A549 (cell line): ENCODE data around the gene FAM174B. TPM values are rescaled to one million over a fixed set of nuclear protein-coding genes. Genes with fewer than 3 reads are reported as not detected.
A peak's percentile ranks its signal among the peaks of the same experiment; 100 is the strongest.

ENCODE experiments used
- ATAC-seq, 2 experiments: fragments of 200-7000 bp in 1 of 2; fragments of >200 bp in 1 of 2; cut with Nextera tagmentation in 1 of 2; cut with Tn5 transposase in 1 of 2; 3 replicates each; pipeline versions ENCODE4 v1.8.0 to v1.9.1; 2018 to 2020; ENCODE audit warnings: mild to moderate bottlenecking in 1 of 2, moderate library complexity in 1 of 2
- CTCF ChIA-PET: fragments of 300-600 bp; sonication (Branson Sonifier 250); formaldehyde crosslinking; extraction: SDS; loops from one replicate; lab custom pipeline; 2021; ENCODE audit warnings: antibody characterized with exemption, inconsistent platforms; lab: Yijun Ruan, JAX
- POLR2A ChIA-PET: fragments of 350-600 bp; formaldehyde crosslinking; extraction: SDS; loops from one replicate; lab custom pipeline; 2021; ENCODE audit warnings: antibody characterized with exemption, inconsistent platforms; lab: Yijun Ruan, JAX
- DNase-seq, 2 experiments: peaks; one replicate each; pipeline versions ENCODE4 v3.0.0 to v3.0.0-alpha.2; 2011 to 2016; ENCODE audit warnings: low read depth in 1 of 2, low spot score in 1 of 2
- FAIRE-seq: peaks from 2 replicates; lab custom pipeline; 2011; peaks lifted over from hg19 to GRCh38; lab: Jason Lieb, UNC
- H3K27ac ChIP-seq, 2 experiments: fragments of >200 bp; sonication (Bioruptor Twin); formaldehyde crosslinking; 3 replicates each; pipeline ENCODE4 v1.5.1; 2016 to 2017
- H3K4me1 ChIP-seq: fragments of >200 bp; sonication (Bioruptor Twin); formaldehyde crosslinking; 3 replicates; pipeline ENCODE4 v1.6.1; 2016
- H3K4me2 ChIP-seq: fragments of >200 bp; sonication (Bioruptor Twin); formaldehyde crosslinking; 3 replicates; pipeline ENCODE4 v1.6.1; 2016
- H3K4me3 ChIP-seq: fragments of >200 bp; sonication (Bioruptor Twin); formaldehyde crosslinking; 3 replicates; pipeline ENCODE4 v1.5.1; 2016
- H3K9me3 ChIP-seq: fragments of >200 bp; sonication (Bioruptor Twin); formaldehyde crosslinking; 3 replicates; pipeline ENCODE4 v1.6.1; 2016
- ATOH8 ChIP-seq: fragments of 250-450 bp; sonication (Bioruptor Pico); IDR thresholded peaks from 2 replicates; pipeline ENCODE4 v1.5.0; 2020; ENCODE audit warnings: low read depth, mild to moderate bottlenecking, moderate library complexity
- BCL3 ChIP-seq: fragments of >200 bp; sonication (Bioruptor Twin); formaldehyde crosslinking; IDR thresholded peaks from 3 replicates; pipeline ENCODE4 v1.6.1; 2016
- CBX2 ChIP-seq: fragments of 200-600 bp; sonication (generic); IDR thresholded peaks from 2 replicates; pipeline ENCODE4 v1.6.1; 2016; ENCODE audit warnings: low read depth, mild to moderate bottlenecking, borderline replicate concordance
- CHD2 ChIP-seq: fragments of 150-350 bp; IDR thresholded peaks from 2 replicates; pipeline ENCODE4 v1.6.1; 2014; ENCODE audit warnings: low read length; ENCODE audit not compliant: partially characterized antibody
- CTCF ChIP-seq: fragments of >200 bp; sonication (Bioruptor Twin); formaldehyde crosslinking; IDR thresholded peaks from 3 replicates; pipeline ENCODE4 v1.5.1; 2016
- EP300 ChIP-seq, 2 experiments: fragments of >200 bp; sonication (Bioruptor Twin); formaldehyde crosslinking; IDR thresholded peaks; 2 replicates in 1 of 2; 3 replicates in 1 of 2; pipeline ENCODE4 v1.6.1; 2016 to 2017
- FOSB ChIP-seq: fragments of 250-450 bp; sonication (Bioruptor Pico); IDR thresholded peaks from 2 replicates; pipeline ENCODE4 v1.5.0; 2020; ENCODE audit warnings: mild to moderate bottlenecking, moderate library complexity
- HDAC2 ChIP-seq: fragments of 200-600 bp; sonication (generic); IDR thresholded peaks from 2 replicates; pipeline ENCODE4 v1.6.1; 2016
- HMGXB4 ChIP-seq: fragments of 250-450 bp; sonication (Bioruptor Pico); IDR thresholded peaks from 2 replicates; pipeline ENCODE4 v1.5.0; 2021; ENCODE audit warnings: mild to moderate bottlenecking, moderate library complexity, borderline replicate concordance
- HOXA7 ChIP-seq: fragments of 250-450 bp; sonication (Bioruptor Pico); IDR thresholded peaks from 2 replicates; pipeline ENCODE4 v1.5.0; 2020; ENCODE audit warnings: mild to moderate bottlenecking, moderate library complexity
- RAD21 ChIP-seq, 2 experiments: fragments of >200 bp in 1 of 2; sonication (Bioruptor Twin) in 1 of 2; formaldehyde crosslinking in 1 of 2; IDR thresholded peaks in 1 of 2; conservative IDR thresholded peaks in 1 of 2; 2 replicates in 1 of 2; 3 replicates in 1 of 2; pipeline ENCODE4 v1.6.1; 2012 to 2018; ENCODE audit warnings: inconsistent platforms in 1 of 2
- RFX5 ChIP-seq: fragments of 450-650 bp; IDR thresholded peaks from 2 replicates; pipeline ENCODE4 v1.7.1; 2014; ENCODE audit warnings: antibody characterized with exemption, mild to moderate bottlenecking, moderate library complexity
- RNF2 ChIP-seq: fragments of 200-600 bp; sonication (generic); IDR thresholded peaks from 2 replicates; pipeline ENCODE4 v1.6.1; 2016; ENCODE audit warnings: low read depth, mild to moderate bottlenecking, antibody characterized with exemption, moderate library complexity, borderline replicate concordance
- SMC3 ChIP-seq: fragments of >200 bp; sonication (Bioruptor Twin); formaldehyde crosslinking; IDR thresholded peaks from 3 replicates; pipeline ENCODE4 v1.6.1; 2018; ENCODE audit warnings: inconsistent platforms
- SREBF2 ChIP-seq: fragments of 450-650 bp; IDR thresholded peaks from 2 replicates; pipeline ENCODE4 v1.6.1; 2014; ENCODE audit warnings: mild to moderate bottlenecking, moderate library complexity
- ZFP36 ChIP-seq: fragments of 450-650 bp; IDR thresholded peaks from 2 replicates; pipeline ENCODE4 v1.6.1; 2014; ENCODE audit warnings: borderline replicate concordance; ENCODE audit not compliant: partially characterized antibody
- WGBS: methylation state at CpG from one replicate; pipeline ENCODE4 v1.1.6; 2017; ENCODE audit errors: missing lambda C conversion rate; 5-methylcytosine and 5-hydroxymethylcytosine counted together
- polyA plus RNA-seq, 4 experiments: library from polyadenylated mRNA; depleted of rRNA in 3 of 4; stranded (reverse); fragments of >200 nt; fragmentation: RNase III in 1 of 4; extraction: RNeasy Plus Mini Kit Qiagen cat#74134 plus additional on column Dnase treatment in 1 of 4; gene quantifications; 2 replicates in 3 of 4; 3 replicates in 1 of 4; pipeline ENCODE4 v1.2.3, GENCODE V29; 2011 to 2017

Gene FAM174B
- polyA plus RNA-seq, 2 of the 4 experiments (the other 2 are of a cell fraction): 4.6 to 13.9 TPM

GRCh38 chr15:92687746-92688145 is 32.2 kb upstream of the FAM174B start:
- H3K27ac ChIP-seq: no peak overlapping the region

GRCh38 chr15:92687195-92687602 is 31.6 kb upstream of the FAM174B start:
- Histone ChIP-seq H3K4me1 (no peaks in the 10 kb centered on the region), H3K4me3 (no peak overlapping the region), H3K4me2 (no peak overlapping the region), H3K9me3 (peaks cover 11% of the 10 kb centered on the region; the same call in 1 of the 3 replicates), H3K27ac (no peak overlapping the region)
- ATAC-seq (no peak), FAIRE-seq (no peak), DNase-seq (no peak)
- WGBS: 50% methylated on average over 4 of the region's 4 CpGs
- ChIA-PET CTCF (interaction anchor here (1.4 to 1.8 kb wide), 3 partner anchors 8 to 165 kb away, joined by 4 to 6 read pairs (median 5); no protein-coding TSS in a partner anchor), POLR2A (no interaction called here)
- no peak for TF ChIP-seq HOXA7 (CRISPR knock-in tag)

More at GRCh38 chr15:92687746-92688145, 32.2 kb upstream of the FAM174B start:
- FAIRE-seq (no peak), ATAC-seq (no peak), DNase-seq (no peak)
- H3K9me3 ChIP-seq: peaks cover 11% of the 10 kb centered on the region; the same call in 1 of the 3 replicates
- H3K4me3 ChIP-seq: no peak overlapping the region
- H3K4me2 ChIP-seq: no peak overlapping the region
- 5% methylated on average over 1 of the region's 1 CpG for WGBS
- no peaks in the 10 kb centered on the region for H3K4me1 ChIP-seq
- TF ChIP-seq HDAC2 (no peak), RNF2 (no peak), BCL3 (no peak), FOSB (CRISPR knock-in tag) (no peak), EP300 (IDR thresholded peaks at IDR 0.05) (no peak), RFX5 (no peak), CHD2 (no peak), CBX2 (no peak), HMGXB4 (no peak), ZFP36 (no peak), ATOH8 (CRISPR knock-in tag) (no peak)
- ChIA-PET POLR2A (no interaction called here), CTCF (interaction anchor here (1.1 to 1.8 kb wide), 3 partner anchors 9 to 166 kb away, joined by 3 to 6 read pairs (median 4); no protein-coding TSS in a partner anchor)

GRCh38 chr15:92683511-92683834 is 27.9 kb upstream of the FAM174B start:
- 38% methylated on average over 6 of the region's 6 CpGs for WGBS
- H3K4me1 ChIP-seq: peaks cover 9% of the 10 kb centered on the region; the same call in 2 of the 3 replicates
- H3K27ac ChIP-seq: no peak overlapping the region
- FAIRE-seq (no peak), ATAC-seq (peak; percentile 70 to 90; a peak in 5 of 6 replicates), DNase-seq (peak in 1 of 2 experiments; percentile 68)
- H3K9me3 ChIP-seq: 0 out of 3 replicates have a peak, but pooled peaks cover 2% of the 10 kb centered on the region
- H3K4me3 ChIP-seq: no peak overlapping the region
- ChIA-PET CTCF (interaction anchor here (0.6 to 3.6 kb wide), 8 partner anchors 11 to 509 kb away, joined by 3 to 16 read pairs (median 4); no protein-coding TSS in a partner anchor), POLR2A (no interaction called here)
- H3K4me2 ChIP-seq: no peak overlapping the region
- TF ChIP-seq SMC3: peak; percentile 81
- no peak for TF ChIP-seq SREBF2
- peak; percentile 82 to 88 for TF ChIP-seq RAD21 (conservative IDR thresholded peaks at IDR 0.05 in 1 of 2, IDR thresholded peaks at IDR 0.05 in 1 of 2)
- TF ChIP-seq CTCF: peak; percentile 56
